Right ventricle myocardium superior (tissue), 1 donor: ENCODE results near the gene ARID4B. TPM values are rescaled to one million over a fixed set of nuclear protein-coding genes. Genes with fewer than 3 reads are reported as not detected.
"Not testable (repeated sequence)": the region's sequence is repeated elsewhere in the genome, so short reads cannot be mapped to it uniquely, and the experiment has no call there.

Experiments used
- ATAC-seq: fragments of 200-7000 bp; cut with Tn5 transposase; one replicate; pipeline ENCODE4 v1.9.1; 2020; ENCODE audit warnings: mild to moderate bottlenecking; ENCODE audit not compliant: poor library complexity
- DNase-seq: peaks from one replicate; pipeline ENCODE4 v3.0.0-alpha.2; 2020
- intact Hi-C: fragments of 100-400 bp; cut with DNase I; formaldehyde crosslinking; loops from one replicate; pipeline ENCODE4 v1.11.2; 2022
- total RNA-seq: library from RNA; stranded (reverse); fragmentation: NEBNext Ultra II Directional; extraction: Animal tissue kit (Norgen Biotek cat#: 25700); gene quantifications from one replicate; pipeline ENCODE4 v1.2.1, GENCODE V29; 2021
- donor health status: DM: no; HTN: yes; CAD: no; lungs with severe emphysema.

The ARID4B gene
- total RNA-seq, 1 donor from 2014 or later, result 14.8 TPM

DNA sequence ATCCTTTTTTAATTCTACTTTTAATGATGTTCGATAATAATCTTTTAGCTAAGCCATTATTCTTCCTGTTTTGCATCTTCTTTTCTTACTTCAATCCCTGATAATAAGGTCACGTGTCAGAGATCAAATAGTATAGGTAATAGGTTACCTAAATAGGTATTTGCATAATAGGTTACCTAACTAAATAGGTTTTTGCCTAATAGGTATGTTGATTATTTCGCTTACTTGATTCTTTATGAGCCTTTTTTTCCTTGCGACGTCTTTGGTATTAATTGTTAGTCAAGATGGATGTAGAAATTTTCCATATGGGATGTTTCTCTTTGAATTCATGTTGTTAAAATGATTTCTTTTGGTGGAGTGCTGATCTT lies 2.9 kb upstream of the ARID4B start:
- DNase-seq (no peak), ATAC-seq (no peak)
- intact Hi-C loops, result no loop called here

DNA sequence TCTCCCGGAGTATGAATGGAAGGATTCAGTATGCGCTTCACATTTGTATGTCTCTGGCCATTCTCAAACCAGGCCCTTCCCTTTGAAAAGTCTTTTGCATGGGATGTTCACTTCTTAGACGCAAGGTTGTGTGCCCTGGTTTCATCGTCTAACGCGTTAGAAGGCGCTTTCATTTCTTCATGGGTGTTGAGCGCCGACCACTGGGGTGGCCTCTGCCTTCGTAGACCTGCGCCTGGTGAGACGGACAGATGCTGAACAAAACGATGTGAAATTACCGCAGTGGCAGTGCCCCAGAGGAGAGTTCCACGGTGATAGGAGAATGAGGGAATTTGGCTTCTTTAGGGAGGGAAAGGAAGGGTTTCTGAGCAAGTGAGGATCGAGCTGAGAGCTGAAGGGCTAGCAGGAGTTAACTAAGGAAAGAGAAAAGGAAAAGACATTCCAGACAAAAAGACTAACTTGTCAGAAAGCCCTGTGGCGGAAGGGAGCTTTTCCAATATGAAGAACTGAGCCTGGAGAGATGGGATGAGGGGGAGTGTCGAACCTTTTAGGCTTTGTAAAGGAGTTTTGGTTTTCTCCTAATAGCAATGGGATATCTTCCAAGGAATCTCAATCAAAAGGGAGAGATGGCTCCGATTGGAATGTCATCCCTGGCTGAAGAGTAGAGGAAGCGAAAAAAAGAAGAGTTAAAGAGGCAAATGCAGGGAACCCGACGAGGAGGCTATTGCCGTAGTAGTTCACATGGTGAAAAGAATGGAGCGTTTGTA lies 1.3 kb upstream of the ARID4B start:
- ATAC-seq (no peak), DNase-seq (no peak)
- intact Hi-C loops, result loop anchor here (5.0 kb wide), 1 partner anchor 88 kb away; no protein-coding TSS in a partner anchor

GRCh38 chr1:235328271-235329138 lies 526 bp upstream of the ARID4B start, which contains the start of gene GGPS1:
Gene GGPS1 (plus strand): TSS chr1:235328570. CDS start chr1:235335265, 6,695 bp downstream.
- intact Hi-C loops, result loop anchor here (5.0 kb wide), 1 partner anchor 89 kb away; no protein-coding TSS in a partner anchor
- peak; percentile 96 for ATAC-seq

DNA sequence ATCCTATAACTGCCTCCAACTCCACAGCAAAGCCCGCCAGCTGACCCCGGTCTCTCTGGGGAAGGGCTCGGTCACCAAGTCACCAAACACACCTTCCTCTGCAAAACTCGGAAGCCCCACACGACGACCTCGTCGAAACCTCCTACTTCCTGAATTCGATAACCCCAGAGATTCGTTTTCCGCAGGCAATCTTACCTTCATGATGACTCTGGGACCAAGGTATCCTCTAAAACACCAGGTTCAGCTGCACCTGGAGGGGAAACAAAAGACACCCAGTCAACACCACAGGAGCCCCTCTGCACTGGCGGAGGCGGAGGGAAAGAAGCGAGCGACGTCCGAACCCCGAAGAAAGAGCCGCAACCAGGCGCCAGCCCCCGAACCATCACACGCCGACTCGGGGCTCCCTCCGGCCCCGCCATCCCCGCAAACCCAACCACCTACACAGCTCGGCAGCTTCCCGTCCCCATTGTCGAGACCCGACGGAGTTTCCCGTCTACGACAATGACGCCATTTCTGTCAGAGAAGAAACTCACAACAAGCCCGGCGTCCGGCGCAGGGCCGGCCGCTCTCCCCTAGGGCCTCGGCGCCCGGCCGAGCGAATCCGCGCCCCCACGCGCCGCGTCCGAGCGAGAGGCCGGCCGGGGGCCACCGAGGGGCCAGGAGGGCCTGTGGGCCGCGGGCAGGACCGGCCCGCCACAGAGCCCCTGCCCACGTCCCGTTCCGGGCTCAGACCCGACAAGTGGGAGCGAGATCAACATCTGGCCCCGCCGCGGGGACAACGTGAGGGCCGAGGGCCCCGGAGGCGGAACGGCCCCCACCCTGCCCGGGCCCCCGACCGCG lies 1.0 kb downstream of the ARID4B start:
- peak; percentile 16 for ATAC-seq
- DNase-seq, result peak; percentile 61
- intact Hi-C loops, result loop anchor here (5.0 kb wide), 1 partner anchor 90 kb away; no protein-coding TSS in a partner anchor

More at GRCh38 chr1:235328271-235329138, 526 bp upstream of the ARID4B start, which contains the start of gene GGPS1:
- DNase-seq, result peak; percentile 99

DNA sequence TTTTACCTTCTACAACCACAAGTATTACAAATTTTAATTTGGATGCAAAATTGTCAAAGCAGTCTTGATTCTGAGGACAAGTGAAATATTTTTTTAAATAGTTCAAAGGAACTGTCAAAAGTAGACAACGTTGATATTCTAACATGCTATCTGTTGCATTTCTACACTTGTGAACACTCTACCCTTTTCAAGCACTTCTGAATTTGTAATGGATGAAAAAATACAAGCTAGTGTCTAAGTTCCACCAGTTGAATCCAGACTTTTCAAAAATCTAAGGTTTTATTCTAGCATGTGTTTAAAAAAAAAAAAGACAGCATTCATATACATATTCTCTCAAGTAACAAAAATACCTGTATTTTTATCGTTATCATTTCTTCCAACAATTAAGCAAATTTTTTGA lies 2.1 kb downstream of the ARID4B start:
- intact Hi-C loops, result loop anchor here (5.0 kb wide), 1 partner anchor 91 kb away; no protein-coding TSS in a partner anchor
- DNase-seq, result no peak
- ATAC-seq, result no peak

- intact Hi-C loops, result loop anchor here (5.0 kb wide), 1 partner anchor 92 kb away; no protein-coding TSS in a partner anchor
- ATAC-seq (no peak), DNase-seq (no peak)
Observed at GRCh38 chr1:235325139-235325538, 2.8 kb downstream of the ARID4B start.

- DNase-seq (no peak), ATAC-seq (no peak)
- intact Hi-C loops, result no loop called here
Observed at GRCh38 chr1:235324296-235324695, 3.7 kb downstream of the ARID4B start.

DNA sequence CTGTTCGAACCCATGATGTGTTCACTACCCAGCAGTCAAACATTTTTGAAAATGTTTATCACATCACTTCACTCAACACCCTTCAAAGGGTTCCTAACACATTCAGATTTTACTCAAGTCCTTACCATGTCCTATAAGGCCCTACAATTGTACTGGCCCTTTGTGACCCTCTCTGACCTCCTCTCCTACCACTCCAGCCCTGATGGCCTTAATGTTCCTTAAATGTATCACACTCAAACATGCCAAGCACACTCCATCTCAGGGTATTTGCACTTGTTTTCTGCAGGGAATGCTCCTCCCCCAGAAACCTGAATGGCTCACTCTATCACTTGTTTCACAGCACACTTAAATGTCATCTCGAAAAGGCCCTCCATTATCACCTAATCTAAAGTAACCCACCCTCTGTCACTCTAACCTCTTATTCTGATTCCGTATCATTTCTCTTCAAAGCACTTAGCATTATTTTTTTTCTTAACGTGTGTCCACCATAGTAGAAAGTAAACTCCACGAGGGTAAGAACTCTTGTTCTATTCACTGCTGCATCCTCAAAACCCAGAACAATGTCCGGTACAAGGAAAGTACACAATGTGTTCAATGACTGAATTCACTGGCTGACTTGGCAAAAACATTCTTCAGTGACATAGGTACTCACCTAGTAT lies 7.3 kb downstream of the ARID4B start:
- intact Hi-C loops, result no loop called here
- DNase-seq (no peak), ATAC-seq (no peak)

- DNase-seq (no peak), ATAC-seq (no peak)
- intact Hi-C loops, result no loop called here
Observed at GRCh38 chr1:235319255-235319654, 8.7 kb downstream of the ARID4B start.

GRCh38 chr1:235317168-235317567 lies 10.8 kb downstream of the ARID4B start:
- DNase-seq (no peak), ATAC-seq (no peak)
- intact Hi-C loops, result no loop called here

GRCh38 chr1:235315735-235316134 lies 12.2 kb downstream of the ARID4B start:
- intact Hi-C loops, result no loop called here

GRCh38 chr1:235315173-235315572 lies 12.8 kb downstream of the ARID4B start:
- intact Hi-C loops, result no loop called here
- DNase-seq (no peak), ATAC-seq (no peak)

More at GRCh38 chr1:235315735-235316134, 12.2 kb downstream of the ARID4B start:
- no peak for DNase-seq
- no peak for ATAC-seq

GRCh38 chr1:235313931-235314678 lies 13.9 kb downstream of the ARID4B start:
- intact Hi-C loops, result no loop called here
- ATAC-seq, result no peak
- DNase-seq, result no peak

DNA sequence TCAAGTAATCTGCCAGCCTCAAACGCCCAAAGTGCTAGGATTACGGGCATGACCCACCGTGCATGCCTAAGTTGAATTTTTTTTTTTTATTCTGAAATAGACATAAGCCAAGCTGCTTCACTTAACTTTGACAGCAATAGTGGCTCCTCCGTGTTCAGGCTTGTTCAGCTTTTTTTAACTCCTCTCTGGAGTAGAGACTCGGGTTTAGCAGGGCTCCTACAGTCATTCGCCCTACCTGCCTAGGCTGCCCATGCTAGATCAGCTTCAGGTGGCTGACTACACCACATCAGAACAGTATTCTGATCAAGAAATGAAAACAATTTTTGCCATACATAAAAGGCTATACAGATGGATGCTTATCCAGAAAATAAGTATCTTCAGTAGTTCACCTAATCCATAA lies 14.7 kb downstream of the ARID4B start:
- no peak for ATAC-seq
- intact Hi-C loops, result no loop called here
- DNase-seq, result no peak

DNA sequence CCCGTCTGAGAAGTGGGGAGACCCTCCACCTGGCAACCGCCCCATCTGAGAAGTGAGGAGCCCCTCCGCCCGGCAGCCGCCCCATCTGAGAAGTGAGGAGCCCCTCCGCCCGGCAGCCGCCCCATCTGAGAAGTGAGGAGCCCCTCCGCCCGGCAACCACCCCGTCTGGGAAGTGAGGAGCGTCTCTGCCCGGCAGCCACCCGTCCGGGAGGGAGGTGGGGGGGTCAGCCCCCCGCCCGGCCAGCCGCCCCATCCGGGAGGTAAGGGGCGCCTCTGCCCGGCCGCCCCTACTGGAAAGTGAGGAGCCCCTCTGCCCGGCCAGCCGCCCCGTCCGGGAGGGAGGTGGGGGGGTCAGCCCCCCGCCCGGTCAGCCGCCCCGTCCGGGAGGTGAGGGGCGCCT lies 18.8 kb downstream of the ARID4B start:
- intact Hi-C loops, DNase-seq, ATAC-seq: not testable (repeated sequence)

DNA sequence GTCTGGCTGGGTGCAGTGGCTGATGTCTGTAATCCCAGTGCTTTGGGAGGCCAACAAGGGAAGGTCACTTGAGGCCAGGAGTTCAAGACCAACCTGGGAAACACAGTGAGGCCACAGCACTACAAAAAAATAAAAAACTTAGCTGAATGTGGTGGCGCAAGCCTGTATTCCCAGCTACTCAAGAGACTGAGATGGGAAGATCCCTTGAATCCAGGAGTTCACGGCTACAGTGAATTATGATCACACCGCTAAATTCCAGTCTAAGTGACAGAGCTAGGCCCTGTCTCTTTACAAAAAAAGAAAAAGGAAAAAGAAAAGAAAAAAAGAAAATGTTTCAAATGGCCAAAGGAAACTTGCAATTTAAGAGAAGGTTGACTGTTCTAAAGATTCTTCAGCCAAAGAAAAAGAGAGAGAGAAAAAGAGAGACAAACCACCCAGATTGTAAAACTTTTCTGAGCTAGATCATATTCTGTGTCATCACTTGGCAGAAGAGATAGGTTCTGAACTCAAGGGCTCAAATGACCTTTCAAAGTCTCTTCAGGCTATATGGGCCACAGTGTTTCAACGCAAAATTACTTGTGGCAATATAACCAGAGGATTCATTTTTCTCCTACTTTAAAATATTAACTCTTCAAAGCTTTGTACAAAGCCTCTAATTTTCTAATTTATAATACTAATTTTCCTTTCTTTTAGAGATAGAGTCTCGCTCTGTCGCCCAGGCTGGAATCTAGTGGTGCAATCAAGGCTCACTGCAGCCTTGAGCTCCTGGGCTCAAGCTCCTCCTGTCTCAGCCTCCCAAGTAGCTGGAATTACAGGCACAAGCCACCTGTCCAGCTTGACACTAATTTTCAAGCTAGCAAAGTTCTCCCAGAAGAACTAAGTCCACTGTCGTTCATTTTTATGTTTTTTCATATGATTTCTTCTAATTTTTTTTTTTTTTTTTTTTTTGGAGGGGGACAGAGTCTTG lies 20.5 kb downstream of the ARID4B start:
- intact Hi-C loops, result no loop called here
- peak; percentile 39 for ATAC-seq
- DNase-seq, result no peak
